AG20443 (cell line): ENCODE measurements around the gene SUCLA2.
A peak's percentile ranks its signal among the peaks of the same experiment; 100 is the strongest.
"Not testable (repeated sequence)": the region's sequence is repeated elsewhere in the genome, so short reads cannot be mapped to it uniquely, and the experiment has no call there.

Experiments used
- DNase-seq: peaks from one replicate; pipeline ENCODE4 v3.0.0; 2012; ENCODE audit warnings: low spot score, mixed read lengths

Gene SUCLA2

DNA sequence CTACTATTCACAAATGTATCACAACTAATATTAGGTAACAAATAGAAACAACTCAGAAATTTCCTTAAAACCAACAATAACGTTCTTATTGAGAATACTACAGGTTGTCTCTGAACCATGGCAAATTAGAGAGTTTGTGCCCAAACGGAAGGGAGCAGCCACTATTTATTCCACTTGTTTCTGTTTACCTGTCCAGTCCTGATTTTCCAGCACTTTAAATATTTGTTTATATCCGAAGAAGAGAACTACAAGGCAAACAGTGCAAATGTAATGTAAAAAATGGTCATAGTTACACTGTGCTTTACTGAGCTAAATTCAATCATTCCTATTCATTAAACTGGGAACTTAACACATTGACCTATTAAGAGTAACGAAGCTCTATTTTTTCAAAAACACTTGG, 9.2 kb downstream of the SUCLA2 start:
- no peak for DNase-seq

DNA sequence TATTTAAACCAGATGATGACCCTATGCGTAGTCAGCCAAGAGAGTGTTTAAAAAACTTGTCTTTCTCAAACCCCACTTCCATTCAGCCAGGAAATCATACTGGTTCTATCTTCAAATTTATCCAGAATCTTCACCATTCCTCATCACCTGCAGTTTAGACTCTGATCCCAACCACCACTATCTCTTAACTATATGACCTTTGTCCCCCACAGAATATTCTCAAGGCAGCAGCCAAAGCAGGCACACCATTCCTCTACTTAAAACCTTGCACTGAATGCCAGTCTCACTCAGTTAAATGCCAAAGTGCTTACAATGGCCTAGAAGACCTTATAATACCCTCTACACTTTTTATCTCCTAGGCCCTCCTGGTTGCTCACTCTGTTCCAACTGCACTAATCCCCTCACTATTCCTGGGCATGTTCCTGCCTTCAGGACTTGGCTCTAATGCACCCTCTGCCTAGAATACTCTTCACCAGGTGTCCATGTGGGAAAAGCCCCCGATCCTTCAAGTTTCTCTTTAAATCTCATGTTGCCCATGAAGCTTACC, 10.1 kb downstream of the SUCLA2 start:
- no peak for DNase-seq

DNA sequence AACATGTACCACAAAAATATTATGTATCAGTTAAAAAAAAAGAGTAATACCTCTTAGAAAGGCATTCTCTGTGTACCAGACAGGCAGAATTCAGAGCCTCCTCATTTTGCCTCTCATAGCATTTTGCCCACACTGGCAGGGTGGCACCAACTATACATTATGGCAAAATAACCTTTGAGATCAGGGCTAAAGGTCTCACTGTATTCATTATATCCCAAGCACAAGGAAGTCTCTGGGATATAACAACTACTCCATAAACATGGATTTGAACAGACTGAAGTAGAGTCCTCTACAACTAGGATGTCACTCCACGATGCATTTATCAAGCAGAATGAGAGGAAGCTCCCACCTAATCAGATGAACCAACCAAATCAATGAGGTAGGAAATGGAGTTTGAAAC, 10.6 kb downstream of the SUCLA2 start:
- no peak for DNase-seq

DNA sequence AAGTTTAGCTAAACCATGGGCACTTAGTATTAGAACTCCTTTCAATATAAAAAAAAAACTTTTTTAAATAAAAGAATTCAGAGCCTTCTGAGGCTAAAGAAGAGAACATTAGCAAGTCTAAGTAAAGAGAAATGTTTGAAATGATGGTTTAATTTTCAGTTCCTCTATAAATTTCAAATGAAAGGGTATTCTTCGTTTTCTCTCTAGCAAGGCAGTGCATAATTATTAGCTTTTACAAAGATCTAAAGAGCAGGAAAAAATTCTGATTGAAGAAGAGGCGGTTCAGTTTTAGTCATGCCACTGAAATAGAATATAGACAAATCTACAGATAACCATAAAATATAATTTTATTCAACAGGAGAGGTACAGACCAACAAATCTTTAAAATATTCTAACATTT, 18.0 kb downstream of the SUCLA2 start:
- DNase-seq = no peak

DNA sequence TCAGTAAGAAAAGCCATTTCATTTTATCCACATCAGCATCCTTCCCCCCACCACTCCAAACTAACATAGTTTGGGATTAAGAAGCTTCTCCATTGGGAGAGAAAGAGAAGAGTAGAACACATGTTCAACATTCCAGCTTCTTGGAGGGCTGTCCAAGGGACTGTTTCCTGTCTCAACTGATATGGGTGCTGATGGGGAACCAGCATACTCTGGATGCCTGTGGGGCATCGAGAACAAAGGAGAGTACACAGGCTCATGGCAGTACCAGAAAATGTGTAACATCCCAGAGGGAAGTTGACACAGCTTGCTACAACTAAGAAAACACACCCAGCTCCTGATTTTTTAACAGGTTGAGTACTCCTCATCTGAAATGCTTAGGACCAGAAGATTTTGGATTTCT, 24.7 kb downstream of the SUCLA2 start:
- no peak for DNase-seq

DNA sequence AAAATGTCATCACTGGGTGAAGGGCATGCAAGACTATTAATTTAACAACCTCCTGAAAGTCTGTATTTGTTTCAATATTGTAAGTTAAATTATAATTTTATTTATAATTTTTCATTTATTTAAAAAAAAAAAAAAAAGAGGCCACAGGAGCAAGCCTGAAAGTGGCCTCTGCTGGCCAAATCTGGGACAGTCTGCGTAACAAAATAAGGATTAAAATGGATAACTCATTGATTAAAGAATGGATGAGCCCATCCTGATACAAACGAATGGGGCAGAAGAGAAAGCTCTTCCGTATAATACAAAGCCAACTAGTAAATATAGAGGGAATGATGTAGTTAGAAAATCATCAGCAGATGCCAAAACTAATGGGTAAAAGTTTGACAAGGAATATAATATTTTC, 36.2 kb downstream of the SUCLA2 start:
- DNase-seq = no peak

DNA sequence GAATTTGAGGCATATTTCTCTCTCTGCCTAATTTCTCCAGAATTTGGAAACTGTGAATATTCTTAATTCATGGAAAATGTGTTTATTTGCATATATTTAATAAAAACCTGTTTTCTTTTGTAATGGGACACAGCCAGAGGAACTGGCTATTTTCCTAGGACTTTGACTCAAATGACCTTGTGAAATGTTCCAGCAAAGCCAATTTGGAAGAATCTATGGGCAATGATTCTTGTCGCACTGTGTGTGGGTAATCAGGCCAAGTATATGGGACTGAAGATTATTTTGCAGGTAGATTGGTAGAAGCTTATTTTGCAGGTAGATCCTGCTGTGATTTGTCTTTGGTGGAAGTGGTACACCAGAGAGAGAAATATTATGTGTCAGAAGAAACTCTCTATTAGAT, 38.8 kb downstream of the SUCLA2 start:
- no peak for DNase-seq

DNA sequence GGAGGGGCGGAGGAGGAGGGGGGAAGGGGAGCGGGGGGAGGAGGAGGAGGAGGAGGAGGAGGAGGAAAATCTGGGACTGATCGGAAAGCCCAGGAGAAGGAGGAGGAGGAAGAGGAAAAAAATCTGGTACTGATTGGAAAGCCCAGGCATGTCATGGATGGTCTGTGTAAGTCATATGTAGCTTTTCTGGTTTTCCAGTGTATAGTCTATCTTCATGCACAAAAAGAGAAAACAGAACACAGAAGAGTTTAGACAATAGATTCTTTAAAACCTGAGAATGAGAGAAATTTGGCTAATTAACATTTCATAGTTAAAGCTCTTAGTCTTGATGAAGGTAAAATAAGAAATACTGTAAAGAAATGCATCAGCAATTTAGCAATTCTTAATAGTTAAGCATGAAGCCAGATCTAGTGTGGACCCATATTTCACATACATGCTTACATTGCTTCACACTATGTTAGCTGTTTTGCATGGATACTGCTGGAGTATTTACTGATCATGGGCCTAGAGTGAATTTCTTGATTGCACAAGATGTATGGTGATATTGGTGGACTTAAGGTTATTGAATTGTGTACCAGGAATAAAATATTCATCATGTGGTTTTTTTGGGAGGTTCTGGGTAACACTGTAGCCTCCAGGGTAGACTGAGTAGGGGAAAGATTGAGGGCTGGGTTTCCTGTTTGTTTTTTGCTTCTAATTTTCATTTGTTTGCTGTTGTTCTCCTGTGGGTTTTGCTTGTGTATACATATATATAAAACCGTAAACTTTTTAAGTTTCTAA, 41.4 kb downstream of the SUCLA2 start:
- no peak for DNase-seq

DNA sequence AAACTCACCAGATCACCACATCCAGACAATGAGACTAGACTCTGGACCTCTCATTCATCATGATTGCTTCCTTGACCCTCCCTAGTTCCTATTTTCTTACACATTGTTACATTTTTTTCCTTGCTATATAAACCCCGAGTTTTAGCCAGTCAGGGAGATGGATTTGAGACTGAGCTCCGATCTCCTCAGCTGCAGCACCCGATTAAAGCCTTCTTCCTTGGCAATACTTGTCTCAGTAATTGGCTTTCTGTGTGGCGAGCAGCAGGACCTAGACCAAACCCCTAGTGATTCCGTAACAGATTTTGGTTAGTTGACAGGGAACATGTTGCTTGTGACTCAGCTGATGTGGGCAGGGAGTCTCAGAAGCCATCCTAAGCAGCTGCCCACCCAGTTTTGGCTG, 44.0 kb downstream of the SUCLA2 start:
- DNase-seq = no peak

DNA sequence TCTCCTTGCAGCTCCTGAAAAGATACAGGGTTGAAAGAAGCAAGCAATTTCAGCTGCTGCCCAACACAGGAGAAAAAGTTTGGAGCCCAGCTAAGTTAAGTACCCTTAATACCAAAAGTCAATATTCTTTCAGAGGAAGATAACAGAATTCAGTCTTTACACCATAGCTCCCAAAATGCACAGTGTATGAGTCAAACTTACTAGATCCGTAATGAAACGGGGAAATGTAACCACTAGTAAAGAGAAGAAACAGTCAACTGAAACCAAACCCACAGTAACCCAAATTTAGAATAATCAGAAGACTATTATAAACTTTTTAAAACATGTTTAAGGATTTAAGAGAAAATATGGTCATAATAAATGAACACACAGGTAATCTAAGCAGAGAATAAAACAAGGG, 45.2 kb downstream of the SUCLA2 start:
- DNase-seq = no peak

DNA sequence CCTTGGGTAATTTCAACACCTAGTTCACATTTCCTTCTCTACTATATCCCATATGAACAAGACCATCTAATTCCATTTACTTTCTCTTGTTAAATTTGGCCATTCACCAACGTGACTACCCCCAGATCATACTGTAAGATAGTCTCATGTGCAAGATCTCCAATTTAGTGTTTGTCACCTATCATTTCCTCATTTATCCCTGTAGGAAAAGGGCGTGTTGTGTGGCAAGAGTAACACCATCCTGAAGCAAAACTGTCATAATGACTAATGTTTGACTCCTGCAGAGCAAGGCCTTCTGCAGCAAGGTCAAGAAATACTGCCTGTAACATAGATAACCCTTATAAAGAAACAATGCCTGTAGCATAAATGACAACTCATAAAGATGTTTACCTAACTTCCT, 51.3 kb downstream of the SUCLA2 start:
- DNase-seq = no peak

DNA sequence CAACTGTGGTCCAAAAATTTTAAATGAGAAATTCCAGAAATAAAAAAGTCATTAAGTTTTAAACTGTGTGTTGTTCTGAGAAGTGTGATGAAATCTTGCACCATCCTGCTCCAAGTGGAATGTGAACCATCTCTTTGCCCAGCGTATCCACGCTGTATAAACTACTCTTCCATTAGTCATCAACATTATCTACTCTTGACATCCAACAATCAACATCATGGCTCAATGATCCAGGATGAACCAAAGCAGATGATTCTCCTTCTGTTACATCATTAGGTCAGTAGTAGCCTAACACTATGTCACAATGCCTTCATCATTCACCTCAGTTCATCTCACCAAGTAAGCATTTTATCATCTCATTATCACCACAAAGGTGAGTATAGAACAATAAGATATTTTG, 55.3 kb downstream of the SUCLA2 start:
- peak; percentile 16 for DNase-seq

DNA sequence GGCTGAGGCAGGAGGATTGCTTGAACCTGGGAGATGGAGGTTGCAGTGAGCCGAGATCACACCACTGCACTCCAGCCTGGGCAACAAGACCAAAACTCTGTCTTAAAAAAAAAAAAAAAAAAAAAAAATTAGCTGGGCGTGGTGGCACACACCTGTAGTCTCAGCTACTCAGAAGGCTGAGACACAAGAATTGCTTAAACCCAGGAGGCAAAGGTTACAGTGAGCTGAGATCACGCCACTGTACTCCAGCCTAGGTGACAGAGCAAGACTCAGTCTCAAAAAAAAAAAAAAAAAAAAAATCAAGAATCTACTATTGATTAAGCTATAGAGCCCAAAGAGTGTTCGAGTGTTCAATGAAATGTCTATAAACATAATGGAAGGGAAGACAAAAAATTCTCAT, 55.9 kb downstream of the SUCLA2 start:
- not testable (repeated sequence) for DNase-seq

DNA sequence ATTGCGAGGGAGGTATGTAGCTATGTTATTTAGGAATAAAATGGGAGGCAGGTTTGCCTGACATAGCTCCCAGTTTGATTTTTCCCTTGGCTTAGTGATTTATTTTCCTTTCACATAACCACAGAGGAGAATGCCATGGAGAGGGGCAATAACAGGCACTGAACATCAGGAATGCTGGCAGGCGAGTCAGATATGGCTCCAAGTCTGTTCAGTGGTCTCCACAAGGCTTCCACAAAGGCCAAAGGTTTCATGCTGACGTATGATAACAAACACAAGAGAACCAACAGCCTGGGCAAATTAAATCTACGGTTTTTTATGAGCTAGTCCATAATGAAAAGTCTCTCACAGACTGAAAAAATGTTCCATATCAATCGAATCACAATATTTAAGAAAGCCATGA, 66.7 kb downstream of the SUCLA2 start:
- DNase-seq = no peak

DNA sequence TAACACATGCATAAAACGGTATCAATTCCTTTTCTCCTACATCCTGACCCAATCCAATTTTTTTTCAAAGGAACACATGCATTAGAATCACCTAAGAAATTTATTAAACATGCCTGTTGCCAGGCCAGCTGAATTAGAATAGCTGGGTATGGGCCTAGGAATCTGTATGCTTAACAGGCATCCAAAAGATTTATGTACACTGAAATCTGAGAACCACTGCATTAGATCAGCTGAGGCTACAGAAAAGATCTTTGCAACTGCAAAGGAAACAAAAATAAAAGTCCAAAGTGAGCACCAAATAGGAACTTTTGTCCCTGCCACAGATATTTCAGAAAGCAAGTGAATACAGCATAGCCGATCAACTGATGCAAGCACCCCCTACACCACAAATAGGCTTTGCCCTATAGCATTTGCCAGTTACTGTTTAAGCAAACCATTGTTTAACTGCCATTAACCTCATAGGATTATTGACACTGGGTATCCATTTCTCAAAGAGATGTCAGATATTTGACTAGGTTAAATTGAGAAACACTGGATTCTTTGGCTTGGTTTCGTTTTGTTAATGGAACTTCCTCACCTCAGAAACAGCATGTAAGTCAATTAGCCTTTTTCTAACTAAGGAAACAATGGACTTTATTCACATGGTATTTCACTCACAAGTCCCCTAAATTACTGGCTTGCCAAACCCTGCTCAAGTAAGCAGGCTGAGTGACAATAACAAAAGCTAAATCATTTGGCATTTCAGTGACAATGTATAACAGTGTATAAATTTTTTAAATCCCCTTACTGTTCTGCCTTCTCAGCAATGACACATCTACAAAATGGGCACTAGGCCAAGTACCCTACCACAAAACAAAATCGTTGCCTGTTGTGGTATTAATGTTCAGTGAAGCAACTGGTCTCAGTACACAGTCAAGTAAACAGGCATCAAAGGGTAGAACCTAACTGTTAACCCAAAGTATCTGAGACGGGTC, 67.8 kb downstream of the SUCLA2 start:
- no peak for DNase-seq

DNA sequence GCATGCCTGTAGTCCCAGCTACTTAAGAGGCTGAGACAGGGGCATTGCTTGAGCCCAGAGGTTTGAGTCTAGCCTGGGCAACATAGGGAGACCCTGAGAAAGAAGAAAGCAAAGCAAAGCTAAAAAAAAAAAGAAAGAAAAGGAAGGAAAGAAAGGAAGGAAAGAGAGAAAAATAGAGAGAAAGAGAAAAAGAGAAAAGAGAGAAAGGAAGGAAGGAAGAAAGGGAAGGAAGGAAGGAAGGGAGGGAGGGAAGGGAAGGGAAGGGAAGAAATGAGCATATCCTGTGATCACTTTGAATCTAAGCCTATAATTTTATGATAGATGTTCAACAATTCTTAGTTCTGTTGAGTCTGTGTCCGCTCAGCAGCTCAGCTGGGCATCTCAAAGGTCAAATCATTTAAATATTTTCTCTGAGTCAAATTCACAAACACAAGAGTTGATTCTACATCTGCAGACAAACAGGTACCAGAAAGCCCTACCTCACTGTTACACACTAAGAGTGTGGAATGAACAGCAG, 70.4 kb downstream of the SUCLA2 start:
- DNase-seq = no peak

DNA sequence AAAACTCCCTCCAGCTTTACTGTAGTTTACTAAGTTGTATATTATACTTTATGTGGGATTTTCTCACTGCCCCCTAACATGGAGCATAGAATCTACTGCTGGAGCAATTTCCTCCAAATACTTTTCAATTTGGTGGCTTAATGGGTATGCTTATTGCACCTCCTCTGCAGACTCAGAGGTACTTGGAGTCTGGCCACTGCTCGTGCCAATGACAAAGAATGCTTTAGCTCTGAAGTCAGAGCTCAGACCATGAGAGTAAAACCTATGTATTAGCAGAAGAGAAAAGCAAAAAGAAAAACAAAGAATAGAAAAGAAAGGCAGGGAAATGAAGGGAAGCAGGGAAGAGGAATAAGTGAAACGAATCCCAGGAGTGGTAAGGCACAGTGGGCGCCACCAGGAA, 71.9 kb downstream of the SUCLA2 start:
- peak; percentile 35 for DNase-seq

DNA sequence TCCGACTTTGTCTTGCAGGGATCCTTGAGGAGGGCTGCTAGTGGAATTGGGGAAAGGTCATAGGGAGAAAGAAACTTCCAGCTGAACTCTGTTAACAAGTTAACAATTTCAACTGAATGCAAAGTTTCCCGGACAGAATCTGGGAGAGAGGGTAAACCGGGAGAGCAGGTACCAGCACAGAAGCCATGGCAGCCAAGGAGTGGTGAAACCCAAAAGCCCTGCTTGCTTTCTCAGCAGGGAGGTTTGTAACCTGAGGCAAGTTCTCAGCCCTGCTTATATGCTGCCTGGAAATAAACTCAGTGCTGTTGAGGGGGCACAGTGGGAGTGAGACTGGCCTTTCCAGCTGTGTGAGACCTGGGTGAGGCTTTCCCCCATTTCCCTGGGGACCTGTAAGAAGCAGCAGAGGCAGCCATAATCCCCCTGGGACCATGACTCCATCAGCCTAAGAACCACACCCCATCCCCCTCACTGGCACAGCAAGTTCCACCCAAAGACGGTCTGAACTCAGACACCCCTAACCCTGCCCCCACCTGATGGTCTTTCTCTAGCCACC, 84.0 kb downstream of the SUCLA2 start:
- DNase-seq = no peak

DNA sequence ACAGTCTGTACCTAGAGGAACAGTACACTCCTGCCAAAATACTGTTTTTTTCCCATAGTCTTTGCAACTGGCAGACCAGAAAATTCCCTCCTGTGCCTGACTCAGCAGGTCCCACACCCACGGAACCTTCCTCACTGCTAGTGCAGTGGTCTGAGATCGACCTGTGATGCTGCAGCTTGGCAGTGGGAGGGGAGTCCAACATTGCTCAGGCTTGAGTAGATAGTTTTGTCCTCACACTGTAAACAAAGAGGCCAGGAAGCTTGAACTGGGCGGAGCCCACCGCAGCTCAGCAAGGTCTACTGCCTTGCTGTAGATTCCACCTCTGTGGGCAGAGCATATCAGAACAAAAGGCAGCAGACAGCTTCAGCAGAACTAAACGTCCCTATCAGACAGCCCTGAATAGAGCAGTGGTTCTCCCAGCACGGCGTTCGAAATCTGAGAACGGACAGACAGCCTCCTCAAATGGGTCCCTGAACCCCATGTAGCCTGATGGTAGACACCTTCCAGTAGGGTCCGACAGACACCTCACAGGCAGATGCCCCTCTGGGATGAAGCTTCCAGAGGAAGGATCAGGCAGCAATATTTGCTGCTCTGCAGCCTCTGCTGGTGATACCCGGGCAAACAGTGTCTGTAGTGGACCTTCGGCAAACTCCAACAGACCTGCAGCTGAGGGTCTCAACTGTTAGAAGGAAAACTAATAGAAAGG, 92.7 kb downstream of the SUCLA2 start:
- no peak for DNase-seq

DNA sequence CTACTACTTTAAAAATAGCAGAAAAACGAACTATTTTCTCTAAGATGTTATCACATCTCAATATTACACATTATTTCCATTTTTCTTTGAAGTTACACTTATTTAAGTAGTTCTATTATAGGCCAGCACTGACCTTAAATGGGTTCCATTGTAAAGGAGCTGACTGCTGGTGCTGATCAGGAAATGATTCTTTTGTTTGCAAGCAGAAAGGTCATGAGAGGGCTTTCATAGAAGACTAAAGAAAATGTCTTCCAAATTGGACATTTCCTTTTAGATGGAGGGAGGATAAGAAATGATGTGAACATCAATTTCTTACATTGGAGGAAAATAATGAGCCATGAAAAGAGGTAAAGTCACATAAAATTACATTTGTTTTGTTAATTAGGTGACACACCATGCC, 96.2 kb downstream of the SUCLA2 start:
- no peak for DNase-seq

DNA sequence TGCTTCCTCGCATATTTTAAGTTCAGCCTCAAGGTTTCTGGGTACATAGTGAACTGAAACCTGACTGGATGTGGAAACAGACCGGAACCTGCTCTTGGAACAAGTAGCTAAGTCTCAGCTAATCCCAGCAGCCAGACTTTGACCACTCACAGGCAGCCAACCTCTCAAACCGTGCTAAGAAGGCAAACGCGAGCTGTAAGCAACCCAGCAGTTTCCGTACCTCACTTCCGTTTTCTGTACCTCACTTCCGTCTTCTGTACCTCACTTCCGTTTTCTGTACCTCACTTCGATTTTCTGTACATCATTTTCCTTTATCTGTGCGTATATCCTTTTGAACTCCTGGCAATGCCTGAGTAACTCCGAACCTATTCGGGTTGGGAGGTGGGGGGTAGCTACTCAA, 96.8 kb downstream of the SUCLA2 start:
- DNase-seq = no peak

DNA sequence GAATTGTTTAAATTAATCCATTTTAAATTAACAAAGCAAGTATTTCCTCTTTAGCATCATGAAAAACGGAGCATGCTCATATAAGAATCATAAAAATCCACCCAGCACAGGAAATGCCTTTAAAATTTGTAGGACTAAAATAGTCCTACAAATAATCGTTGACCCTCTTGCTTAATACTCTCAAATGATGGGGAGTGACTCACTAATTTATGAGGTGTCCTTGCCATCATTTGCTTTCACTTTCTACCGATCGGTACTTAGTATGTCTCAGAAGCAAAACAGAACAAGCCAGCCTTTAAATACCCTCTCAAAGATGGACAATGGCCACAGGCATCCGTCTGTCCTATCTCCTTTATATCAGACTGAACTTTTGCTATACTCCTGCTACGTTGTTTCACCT, 97.2 kb downstream of the SUCLA2 start:
- DNase-seq = peak; percentile 56
